Neural cell (in vitro differentiated cells): Measurements from ENCODE around the gene NALCN. TPM values are rescaled to one million over a fixed set of nuclear protein-coding genes. Genes with fewer than 3 reads are reported as not detected.

Source experiments
- H2AFZ ChIP-seq: fragments of 200-600, 300-800 bp; sonication (generic), shearing (Covaris generic); 2 replicates; pipeline ENCODE4 v1.6.0; 2014; ENCODE audit warnings: low read depth, mild to moderate bottlenecking, antibody characterized with exemption, low read length, moderate library complexity
- H3F3A ChIP-seq: fragments of 200-600 bp; shearing (Covaris generic); 2 replicates; pipeline ENCODE4 v1.6.1; 2016; ENCODE audit warnings: mild to moderate bottlenecking, moderate library complexity, mixed read lengths, antibody characterized with exemption, low read length; ENCODE audit not compliant: insufficient read depth, poor library complexity, severe bottlenecking
- H3K27ac ChIP-seq: fragments of 200-600, 300-800 bp; sonication (generic), shearing (Covaris generic); 2 replicates; pipeline ENCODE4 v1.5.1; 2014; ENCODE audit warnings: mild to moderate bottlenecking, low read length, moderate library complexity
- H3K27me3 ChIP-seq: fragments of 300-800, 200-600 bp; sonication (generic), shearing (Covaris generic); 2 replicates; pipeline ENCODE4 v1.6.0; 2014; ENCODE audit warnings: mild to moderate bottlenecking, low read depth, low read length, moderate library complexity; ENCODE audit not compliant: insufficient read depth
- H3K36me3 ChIP-seq: fragments of 300-800, 200-600 bp; sonication (generic), shearing (Covaris generic); 2 replicates; pipeline ENCODE4 v1.5.1; 2014; ENCODE audit warnings: mild to moderate bottlenecking, antibody characterized with exemption, low read length, moderate library complexity; ENCODE audit not compliant: insufficient read depth
- H3K4me2 ChIP-seq: fragments of 300-800, 200-600 bp; sonication (generic), shearing (Covaris generic); 2 replicates; pipeline ENCODE4 v1.6.0; 2014; ENCODE audit warnings: mild to moderate bottlenecking, low read length
- H3K4me3 ChIP-seq: fragments of 300-800, 200-600 bp; sonication (generic), shearing (Covaris generic); 2 replicates; pipeline ENCODE4 v1.5.1; 2014; ENCODE audit warnings: mild to moderate bottlenecking, low read length, moderate library complexity
- H3K79me2 ChIP-seq: fragments of 200-600 bp; shearing (Covaris generic); replicated peaks from 2 replicates; pipeline ENCODE4 v1.6.0; 2014; ENCODE audit warnings: mild to moderate bottlenecking, low read length, moderate library complexity; ENCODE audit not compliant: insufficient read depth
- H3K9ac ChIP-seq: fragments of 300-800, 200-600 bp; sonication (generic), shearing (Covaris generic); 2 replicates; pipeline ENCODE4 v1.6.1; 2016; ENCODE audit warnings: mild to moderate bottlenecking, low read length, mixed read lengths
- H3K9me2 ChIP-seq: fragments of 200-600 bp; shearing (Covaris generic); 2 replicates; pipeline ENCODE4 v1.6.1; 2016; ENCODE audit warnings: mild to moderate bottlenecking, low read length, mixed read lengths; ENCODE audit not compliant: insufficient read depth
- H3K9me3 ChIP-seq: fragments of 200-600, 300-800 bp; sonication (generic), shearing (Covaris generic); 2 replicates; pipeline ENCODE4 v1.6.1; 2016; ENCODE audit warnings: mild to moderate bottlenecking, mixed run types, low read length, moderate library complexity, mixed read lengths
- H4K20me1 ChIP-seq: fragments of 200-600 bp; shearing (Covaris generic); 2 replicates; pipeline ENCODE4 v1.6.1; 2016; ENCODE audit warnings: mild to moderate bottlenecking, mixed run types; ENCODE audit not compliant: insufficient read depth
- EZH2 ChIP-seq: fragments of 200-600, 300-800 bp; shearing (Covaris generic), sonication (generic); IDR thresholded peaks from 2 replicates; pipeline ENCODE4 v1.6.1; 2014; ENCODE audit warnings: antibody characterized with exemption, low read length, borderline replicate concordance, mild to moderate bottlenecking; ENCODE audit not compliant: insufficient read depth, poor library complexity, severe bottlenecking
- RAD21 ChIP-seq: fragments of 450-650 bp; conservative IDR thresholded peaks from 2 replicates; pipeline ENCODE4 v1.6.1; 2014; ENCODE audit warnings: antibody characterized with exemption, mild to moderate bottlenecking, moderate library complexity
- SMC3 ChIP-seq: fragments of 450-650 bp; conservative IDR thresholded peaks from 2 replicates; pipeline ENCODE4 v1.6.1; 2014; ENCODE audit warnings: antibody characterized with exemption, mild to moderate bottlenecking, moderate library complexity; ENCODE audit not compliant: poor library complexity
- TAF1 ChIP-seq: IDR thresholded peaks from 2 replicates; pipeline ENCODE4 v1.6.1; 2012; ENCODE audit warnings: low read depth
- polyA plus RNA-seq: library from polyadenylated mRNA; depleted of rRNA; stranded (reverse); fragments of >200 nt; gene quantifications from 2 replicates; pipeline ENCODE4 v1.2.3, GENCODE V29; 2014
- TF ChIP-seq, protein P1 (sequence below): fragments of 450-650 bp; IDR thresholded peaks from 2 replicates; pipeline ENCODE4 v1.5.1; 2014; ENCODE audit warnings: antibody characterized with exemption, mild to moderate bottlenecking, moderate library complexity; ENCODE audit not compliant: poor library complexity, severe bottlenecking
- TF ChIP-seq, protein P2 (sequence below): IDR thresholded peaks from 2 replicates; pipeline ENCODE4 v1.6.1; 2012; ENCODE audit warnings: borderline replicate concordance

The NALCN gene
- polyA plus RNA-seq, 1 donor from 2014 or later: 24.1 TPM

DNA sequence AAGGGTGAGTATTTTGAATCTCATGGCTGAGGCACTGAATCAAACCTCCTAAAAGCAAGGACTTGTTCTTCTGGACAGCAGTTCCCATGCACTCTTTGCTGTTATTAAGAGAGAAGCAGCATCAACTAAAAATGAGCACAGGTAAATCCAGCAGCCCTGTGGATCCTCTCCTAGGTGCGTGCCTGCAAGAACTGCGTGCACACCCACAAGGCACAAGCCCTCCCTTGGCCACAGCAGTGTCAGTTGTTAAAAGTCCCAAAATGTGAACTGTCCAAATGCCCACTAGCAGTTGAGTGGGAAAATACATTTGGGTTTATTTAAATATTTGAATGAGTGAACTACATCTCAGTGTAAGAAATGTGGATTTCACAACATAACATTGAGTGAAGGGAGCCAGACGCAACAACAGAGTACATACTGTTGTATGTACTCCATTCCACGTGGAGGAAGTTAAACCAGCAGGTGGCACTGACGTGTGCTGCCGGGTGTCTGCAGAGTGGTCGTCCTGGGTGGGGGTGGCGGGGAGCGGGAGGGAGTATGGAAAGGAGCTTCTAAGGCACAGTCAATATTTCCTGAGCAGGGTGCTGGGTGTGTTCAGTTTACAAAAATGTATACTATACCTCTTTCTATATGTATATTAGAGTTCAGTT lies 266.4 kb downstream of the NALCN start:
- no peaks in the 10 kb centered on the region for H3K36me3 ChIP-seq
- H2AFZ ChIP-seq: no peak overlapping the region
- TF ChIP-seq TAF1: no peak
- peak; percentile 79 for TF ChIP-seq SMC3
- TF ChIP-seq EZH2: no peak
- TF ChIP-seq RAD21: peak; percentile 75
- TF ChIP-seq, protein P1, sequence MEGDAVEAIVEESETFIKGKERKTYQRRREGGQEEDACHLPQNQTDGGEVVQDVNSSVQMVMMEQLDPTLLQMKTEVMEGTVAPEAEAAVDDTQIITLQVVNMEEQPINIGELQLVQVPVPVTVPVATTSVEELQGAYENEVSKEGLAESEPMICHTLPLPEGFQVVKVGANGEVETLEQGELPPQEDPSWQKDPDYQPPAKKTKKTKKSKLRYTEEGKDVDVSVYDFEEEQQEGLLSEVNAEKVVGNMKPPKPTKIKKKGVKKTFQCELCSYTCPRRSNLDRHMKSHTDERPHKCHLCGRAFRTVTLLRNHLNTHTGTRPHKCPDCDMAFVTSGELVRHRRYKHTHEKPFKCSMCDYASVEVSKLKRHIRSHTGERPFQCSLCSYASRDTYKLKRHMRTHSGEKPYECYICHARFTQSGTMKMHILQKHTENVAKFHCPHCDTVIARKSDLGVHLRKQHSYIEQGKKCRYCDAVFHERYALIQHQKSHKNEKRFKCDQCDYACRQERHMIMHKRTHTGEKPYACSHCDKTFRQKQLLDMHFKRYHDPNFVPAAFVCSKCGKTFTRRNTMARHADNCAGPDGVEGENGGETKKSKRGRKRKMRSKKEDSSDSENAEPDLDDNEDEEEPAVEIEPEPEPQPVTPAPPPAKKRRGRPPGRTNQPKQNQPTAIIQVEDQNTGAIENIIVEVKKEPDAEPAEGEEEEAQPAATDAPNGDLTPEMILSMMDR: peak; percentile 70
- no peaks in the 10 kb centered on the region for H3F3A ChIP-seq
- no peaks in the 10 kb centered on the region for H3K79me2 ChIP-seq
- H3K27ac ChIP-seq: peak overlapping the region; percentile 71
- H3K9me2 ChIP-seq: no peaks in the 10 kb centered on the region
- H3K4me2 ChIP-seq: no peak overlapping the region
- H3K9me3 ChIP-seq: no peaks in the 10 kb centered on the region
- no peak overlapping the region for H3K9ac ChIP-seq
- H3K27me3 ChIP-seq: no peaks in the 10 kb centered on the region
- H4K20me1 ChIP-seq: no peaks in the 10 kb centered on the region
- no peak overlapping the region for H3K4me3 ChIP-seq

DNA sequence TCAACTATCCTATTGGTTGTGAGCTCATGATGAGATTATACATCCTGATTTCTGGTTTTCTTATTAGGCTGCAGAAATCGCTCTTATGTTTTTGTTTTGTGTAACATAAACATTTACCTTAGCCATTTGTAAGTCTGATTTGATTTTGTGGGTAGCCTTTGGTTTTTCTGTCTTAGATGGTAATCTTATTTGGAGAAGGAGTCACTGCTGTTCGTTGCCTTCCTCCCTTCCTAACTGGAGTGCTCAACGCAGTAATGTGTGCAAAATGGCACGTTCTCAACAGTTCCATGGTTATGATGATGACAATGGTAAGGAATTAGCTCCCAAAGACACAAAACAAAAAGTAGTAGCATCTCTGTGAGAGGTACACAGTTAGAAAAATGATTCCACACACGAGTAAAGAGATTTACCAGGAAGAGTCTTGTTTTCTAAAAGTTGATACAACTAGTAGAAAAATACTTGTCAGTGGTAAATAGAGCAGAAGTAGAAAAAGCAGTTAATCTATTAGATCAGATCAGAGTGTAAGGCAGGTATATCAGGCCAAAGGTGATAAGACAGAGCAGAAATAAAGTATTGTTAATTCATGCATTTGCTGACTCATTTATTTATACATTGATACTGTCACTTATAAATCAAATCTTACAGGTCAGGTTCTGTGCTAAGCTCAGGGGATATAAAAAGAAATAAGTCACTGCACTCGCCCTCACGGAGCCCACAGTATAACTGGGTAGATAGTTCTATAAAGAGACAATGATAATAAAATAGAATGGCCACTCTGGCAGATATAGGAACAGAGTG lies 270.0 kb downstream of the NALCN start:
- TF ChIP-seq TAF1 (no peak), EZH2 (no peak)
- TF ChIP-seq, protein P2, sequence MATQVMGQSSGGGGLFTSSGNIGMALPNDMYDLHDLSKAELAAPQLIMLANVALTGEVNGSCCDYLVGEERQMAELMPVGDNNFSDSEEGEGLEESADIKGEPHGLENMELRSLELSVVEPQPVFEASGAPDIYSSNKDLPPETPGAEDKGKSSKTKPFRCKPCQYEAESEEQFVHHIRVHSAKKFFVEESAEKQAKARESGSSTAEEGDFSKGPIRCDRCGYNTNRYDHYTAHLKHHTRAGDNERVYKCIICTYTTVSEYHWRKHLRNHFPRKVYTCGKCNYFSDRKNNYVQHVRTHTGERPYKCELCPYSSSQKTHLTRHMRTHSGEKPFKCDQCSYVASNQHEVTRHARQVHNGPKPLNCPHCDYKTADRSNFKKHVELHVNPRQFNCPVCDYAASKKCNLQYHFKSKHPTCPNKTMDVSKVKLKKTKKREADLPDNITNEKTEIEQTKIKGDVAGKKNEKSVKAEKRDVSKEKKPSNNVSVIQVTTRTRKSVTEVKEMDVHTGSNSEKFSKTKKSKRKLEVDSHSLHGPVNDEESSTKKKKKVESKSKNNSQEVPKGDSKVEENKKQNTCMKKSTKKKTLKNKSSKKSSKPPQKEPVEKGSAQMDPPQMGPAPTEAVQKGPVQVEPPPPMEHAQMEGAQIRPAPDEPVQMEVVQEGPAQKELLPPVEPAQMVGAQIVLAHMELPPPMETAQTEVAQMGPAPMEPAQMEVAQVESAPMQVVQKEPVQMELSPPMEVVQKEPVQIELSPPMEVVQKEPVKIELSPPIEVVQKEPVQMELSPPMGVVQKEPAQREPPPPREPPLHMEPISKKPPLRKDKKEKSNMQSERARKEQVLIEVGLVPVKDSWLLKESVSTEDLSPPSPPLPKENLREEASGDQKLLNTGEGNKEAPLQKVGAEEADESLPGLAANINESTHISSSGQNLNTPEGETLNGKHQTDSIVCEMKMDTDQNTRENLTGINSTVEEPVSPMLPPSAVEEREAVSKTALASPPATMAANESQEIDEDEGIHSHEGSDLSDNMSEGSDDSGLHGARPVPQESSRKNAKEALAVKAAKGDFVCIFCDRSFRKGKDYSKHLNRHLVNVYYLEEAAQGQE: no peak
- TF ChIP-seq, protein P1: no peak
- H3K36me3 ChIP-seq: no peaks in the 10 kb centered on the region
- no peak overlapping the region for H3K4me3 ChIP-seq
- no peaks in the 10 kb centered on the region for H3F3A ChIP-seq
- H3K79me2 ChIP-seq: no peaks in the 10 kb centered on the region
- H3K9me2 ChIP-seq: no peaks in the 10 kb centered on the region
- H2AFZ ChIP-seq: no peak overlapping the region
- no peak overlapping the region for H3K9ac ChIP-seq
- no peak overlapping the region for H3K4me2 ChIP-seq
- H3K27ac ChIP-seq: no peak overlapping the region
- H3K9me3 ChIP-seq: no peaks in the 10 kb centered on the region
- H3K27me3 ChIP-seq: no peaks in the 10 kb centered on the region
- no peaks in the 10 kb centered on the region for H4K20me1 ChIP-seq
